GM18870 (cell line): ENCODE data around the gene TSPAN9.

Experiments
- ATAC-seq: cut with Tn5 transposase; IDR thresholded peaks from one replicate; pipeline ENCODE4 v1.9.1; 2021; ENCODE audit warnings: moderate library complexity; ENCODE audit not compliant: unreplicated experiment

TSPAN9 gene

GRCh38 chr12:3137814-3138445 lies 60.8 kb downstream of the TSPAN9 start:
- no peak for ATAC-seq

- no peak for ATAC-seq
Observed at GRCh38 chr12:3138941-3139511, 61.8 kb downstream of the TSPAN9 start.

- no peak for ATAC-seq
Observed at GRCh38 chr12:3139760-3140159, 62.6 kb downstream of the TSPAN9 start.

- no peak for ATAC-seq
Observed at GRCh38 chr12:3140284-3140683, 63.1 kb downstream of the TSPAN9 start.

GRCh38 chr12:3141339-3142321 lies 64.5 kb downstream of the TSPAN9 start:
- ATAC-seq = no peak

GRCh38 chr12:3142386-3142785 lies 65.2 kb downstream of the TSPAN9 start:
- ATAC-seq = no peak

- no peak for ATAC-seq
Observed at GRCh38 chr12:3144495-3144894, 67.3 kb downstream of the TSPAN9 start.

- no peak for ATAC-seq
Observed at GRCh38 chr12:3145033-3145432, 67.9 kb downstream of the TSPAN9 start.

- ATAC-seq = no peak
Observed at GRCh38 chr12:3145546-3146310, 68.5 kb downstream of the TSPAN9 start.

GRCh38 chr12:3147260-3147659 lies 70.1 kb downstream of the TSPAN9 start:
- ATAC-seq = no peak

GRCh38 chr12:3148366-3149000 lies 71.3 kb downstream of the TSPAN9 start:
- ATAC-seq = no peak

- ATAC-seq = no peak
Observed at GRCh38 chr12:3149515-3150307, 72.5 kb downstream of the TSPAN9 start.

- ATAC-seq = no peak
Observed at GRCh38 chr12:3150308-3150670, 73.1 kb downstream of the TSPAN9 start.

- no peak for ATAC-seq
Observed at GRCh38 chr12:3150931-3151835, 74.0 kb downstream of the TSPAN9 start.

GRCh38 chr12:3152011-3152511 lies 74.9 kb downstream of the TSPAN9 start:
- no peak for ATAC-seq

GRCh38 chr12:3152892-3153291 lies 75.7 kb downstream of the TSPAN9 start:
- no peak for ATAC-seq

- no peak for ATAC-seq
Observed at GRCh38 chr12:3154006-3154405, 76.8 kb downstream of the TSPAN9 start.

GRCh38 chr12:3155702-3156370 lies 78.7 kb downstream of the TSPAN9 start:
- ATAC-seq = no peak
